Endodermal cell (in vitro differentiated cells): ENCODE data around the gene PSMB9. TPM values are rescaled to one million over a fixed set of nuclear protein-coding genes. Genes with fewer than 3 reads are reported as not detected.

Source experiments
- DNase-seq: peaks from one replicate; pipeline ENCODE4 v3.0.0-alpha.2; 2017
- H3K27ac ChIP-seq: 2 replicates; pipeline ENCODE4 v1.5.1; 2013; ENCODE audit warnings: mild to moderate bottlenecking, low read depth, low read length, moderate library complexity
- H3K27me3 ChIP-seq: 2 replicates; pipeline ENCODE4 v1.6.1; 2013; ENCODE audit warnings: mild to moderate bottlenecking, low read length, moderate library complexity; ENCODE audit not compliant: insufficient read depth, control insufficient read depth, poor library complexity, severe bottlenecking
- H3K36me3 ChIP-seq: 2 replicates; pipeline ENCODE4 v1.7.0; 2013; ENCODE audit warnings: mild to moderate bottlenecking, low read length, moderate library complexity; ENCODE audit not compliant: control insufficient read depth, insufficient read depth
- H3K4me1 ChIP-seq: one replicate; pipeline ENCODE4 v1.7.0; 2013; ENCODE audit warnings: low read length; ENCODE audit not compliant: control insufficient read depth, insufficient read depth
- H3K4me3 ChIP-seq: 2 replicates; pipeline ENCODE4 v1.5.1; 2013; ENCODE audit warnings: mild to moderate bottlenecking, low read length, moderate library complexity
- H3K9ac ChIP-seq: 2 replicates; pipeline ENCODE4 v1.6.1; 2013; ENCODE audit warnings: mild to moderate bottlenecking, low read length, moderate library complexity; ENCODE audit not compliant: poor library complexity, severe bottlenecking; ENCODE audit errors: extremely low read depth
- H3K9me3 ChIP-seq: 2 replicates; pipeline ENCODE4 v1.6.1; 2013; ENCODE audit warnings: mild to moderate bottlenecking, low read length, moderate library complexity; ENCODE audit not compliant: control insufficient read depth
- H3K27ac Mint-ChIP-seq: 2 replicates; pipeline ENCODE4 v1.8.0; 2020; ENCODE audit warnings: mixed read lengths
- H3K27me3 Mint-ChIP-seq: 2 replicates; pipeline ENCODE4 v1.8.0; 2021; ENCODE audit warnings: mild to moderate bottlenecking, mixed read lengths; ENCODE audit not compliant: insufficient read depth
- H3K36me3 Mint-ChIP-seq: 2 replicates; pipeline ENCODE4 v1.8.0; 2020; ENCODE audit warnings: low read depth, mixed read lengths
- H3K4me1 Mint-ChIP-seq: 2 replicates; pipeline ENCODE4 v1.8.0; 2020; ENCODE audit warnings: mixed read lengths
- H3K4me3 Mint-ChIP-seq: 2 replicates; pipeline ENCODE4 v1.8.0; 2020; ENCODE audit warnings: mild to moderate bottlenecking, moderate library complexity, mixed read lengths
- H3K9me3 Mint-ChIP-seq: 2 replicates; pipeline ENCODE4 v1.8.0; 2020; ENCODE audit warnings: mild to moderate bottlenecking, mixed read lengths
- WGBS, 2 experiments: methylation state at CpG; one replicate each; pipeline versions ENCODE4 v1.1.5 to v1.1.7; 2013; ENCODE audit warnings: missing lambda C conversion rate in 2 of 2, mixed read lengths in 1 of 2; ENCODE audit not compliant: insufficient coverage in 1 of 2, insufficient read length in 1 of 2; 5-methylcytosine and 5-hydroxymethylcytosine counted together
- total RNA-seq, 2 donors: library from RNA; stranded (reverse); fragmentation: NEBNext Ultra II Directional in 1 of 2; extraction: Animal tissue kit (Norgen Biotek cat#: 25700) in 1 of 2; gene quantifications; 2 replicates in 1 of 2; 3 replicates in 1 of 2; pipeline ENCODE4 v1.2.1, GENCODE V29; 2021
- TF ChIP-seq, protein P1 (sequence below): fragments of 200-600 bp; sonication (generic); conservative IDR thresholded peaks from 2 replicates; pipeline ENCODE4 v1.5.0; 2021; ENCODE audit warnings: antibody characterized with exemption, mild to moderate bottlenecking

The PSMB9 gene
- total RNA-seq, 2 donors from 2014 or later: not detected

DNA sequence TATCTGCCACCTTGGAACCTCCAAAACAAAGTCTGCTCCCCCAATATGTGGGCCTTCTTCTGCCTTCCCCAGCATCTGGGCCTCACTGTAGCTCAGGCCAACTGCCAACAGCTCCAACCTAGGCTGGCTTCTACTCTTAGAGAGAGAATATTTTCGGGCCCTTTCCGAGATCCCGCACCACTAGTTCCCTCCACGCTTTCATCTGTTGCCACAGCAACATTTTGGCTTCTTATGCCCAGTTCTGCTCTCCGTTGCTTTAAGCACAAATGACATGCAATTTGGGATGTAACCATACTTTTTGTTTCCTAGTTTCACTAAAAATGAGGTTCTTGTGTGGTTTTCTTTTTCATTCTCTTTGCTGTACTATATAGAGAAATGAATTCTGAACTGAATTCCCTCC, 33.6 kb downstream of the PSMB9 start:
- H3K9me3 ChIP-seq: no peaks in the 10 kb centered on the region
- 86 to 89% methylated on average over 4 to 5 of the region's 5 CpGs for WGBS, 2 experiments
- no peak for DNase-seq
- no peaks in the 10 kb centered on the region for H3K36me3 Mint-ChIP-seq
- TF ChIP-seq, protein P1, sequence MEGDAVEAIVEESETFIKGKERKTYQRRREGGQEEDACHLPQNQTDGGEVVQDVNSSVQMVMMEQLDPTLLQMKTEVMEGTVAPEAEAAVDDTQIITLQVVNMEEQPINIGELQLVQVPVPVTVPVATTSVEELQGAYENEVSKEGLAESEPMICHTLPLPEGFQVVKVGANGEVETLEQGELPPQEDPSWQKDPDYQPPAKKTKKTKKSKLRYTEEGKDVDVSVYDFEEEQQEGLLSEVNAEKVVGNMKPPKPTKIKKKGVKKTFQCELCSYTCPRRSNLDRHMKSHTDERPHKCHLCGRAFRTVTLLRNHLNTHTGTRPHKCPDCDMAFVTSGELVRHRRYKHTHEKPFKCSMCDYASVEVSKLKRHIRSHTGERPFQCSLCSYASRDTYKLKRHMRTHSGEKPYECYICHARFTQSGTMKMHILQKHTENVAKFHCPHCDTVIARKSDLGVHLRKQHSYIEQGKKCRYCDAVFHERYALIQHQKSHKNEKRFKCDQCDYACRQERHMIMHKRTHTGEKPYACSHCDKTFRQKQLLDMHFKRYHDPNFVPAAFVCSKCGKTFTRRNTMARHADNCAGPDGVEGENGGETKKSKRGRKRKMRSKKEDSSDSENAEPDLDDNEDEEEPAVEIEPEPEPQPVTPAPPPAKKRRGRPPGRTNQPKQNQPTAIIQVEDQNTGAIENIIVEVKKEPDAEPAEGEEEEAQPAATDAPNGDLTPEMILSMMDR: no peak
- peaks cover 19% of the 10 kb centered on the region for H3K27me3 Mint-ChIP-seq
- H3K4me3 Mint-ChIP-seq: no peak overlapping the region
- H3K27ac Mint-ChIP-seq: no peak overlapping the region
- no peaks in the 10 kb centered on the region for H3K36me3 ChIP-seq
- H3K9me3 Mint-ChIP-seq: no peaks in the 10 kb centered on the region
- no peak overlapping the region for H3K9ac ChIP-seq
- H3K4me1 ChIP-seq: no peaks in the 10 kb centered on the region
- H3K4me1 Mint-ChIP-seq: no peaks in the 10 kb centered on the region
- no peaks in the 10 kb centered on the region for H3K27me3 ChIP-seq
- H3K4me3 ChIP-seq: no peak overlapping the region
- H3K27ac ChIP-seq: no peak overlapping the region

DNA sequence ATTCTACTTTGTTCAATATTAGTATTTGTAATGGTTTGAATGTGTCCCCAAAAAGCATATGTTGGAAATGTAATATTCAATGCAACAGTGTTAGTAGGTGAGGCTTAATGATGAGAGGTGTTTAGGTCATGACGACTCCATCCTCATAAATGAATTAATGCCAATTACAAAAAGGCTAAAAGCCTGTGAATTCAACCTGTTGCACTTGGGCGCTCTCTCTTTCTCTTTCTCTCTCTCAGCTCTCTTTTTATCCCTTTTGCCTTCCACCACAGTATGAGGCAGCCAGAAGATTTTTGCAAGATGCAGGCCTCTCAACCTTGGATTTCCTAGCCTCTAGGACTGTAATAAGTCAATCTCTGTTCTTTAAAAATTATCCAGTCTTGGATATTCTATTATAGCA, 34.6 kb downstream of the PSMB9 start:
- Histone ChIP-seq H3K4me1 (no peaks in the 10 kb centered on the region), H3K4me3 (no peak overlapping the region), H3K9me3 (no peaks in the 10 kb centered on the region), H3K9ac (no peak overlapping the region), H3K27me3 (no peaks in the 10 kb centered on the region), H3K36me3 (no peaks in the 10 kb centered on the region), H3K27ac (no peak overlapping the region)
- Mint-ChIP-seq H3K27ac (no peak overlapping the region), H3K4me1 (no peaks in the 10 kb centered on the region), H3K36me3 (no peaks in the 10 kb centered on the region), H3K9me3 (no peaks in the 10 kb centered on the region), H3K27me3 (peaks cover 18% of the 10 kb centered on the region), H3K4me3 (no peak overlapping the region)
- no peak for DNase-seq
- WGBS, 2 experiments: 83 to 89% methylated on average over 1 to 2 of the region's 2 CpGs
- TF ChIP-seq, protein P1: no peak

DNA sequence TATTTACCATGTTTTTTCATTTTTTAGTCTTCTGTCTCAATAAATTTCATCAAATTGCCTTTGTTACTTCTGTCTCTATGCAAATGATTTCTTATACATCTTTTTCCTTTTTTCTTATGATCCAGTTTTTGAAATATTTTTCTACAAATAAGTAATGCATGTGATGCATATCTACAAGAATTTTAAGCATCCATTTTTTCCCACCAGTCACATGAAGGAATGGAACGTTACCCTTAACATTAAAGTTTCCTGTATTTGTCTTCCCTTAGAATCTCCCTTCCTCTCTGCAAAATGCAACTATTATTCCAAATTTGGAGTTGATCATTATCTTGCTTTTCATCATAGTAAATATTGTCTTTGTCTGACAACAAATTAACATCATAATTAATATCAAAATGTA, 35.5 kb downstream of the PSMB9 start:
- Mint-ChIP-seq H3K9me3 (no peaks in the 10 kb centered on the region), H3K4me1 (no peaks in the 10 kb centered on the region), H3K27me3 (peaks cover 10% of the 10 kb centered on the region), H3K4me3 (no peak overlapping the region), H3K27ac (no peak overlapping the region), H3K36me3 (no peaks in the 10 kb centered on the region)
- H3K9ac ChIP-seq: no peak overlapping the region
- no peak overlapping the region for H3K27ac ChIP-seq
- TF ChIP-seq, protein P1: no peak
- 33 to 35% methylated on average over 1 of the region's 1 CpG for WGBS, 2 experiments
- no peak overlapping the region for H3K4me3 ChIP-seq
- no peaks in the 10 kb centered on the region for H3K36me3 ChIP-seq
- H3K4me1 ChIP-seq: no peaks in the 10 kb centered on the region
- no peaks in the 10 kb centered on the region for H3K9me3 ChIP-seq
- DNase-seq: no peak
- H3K27me3 ChIP-seq: no peaks in the 10 kb centered on the region
